Kidney (tissue), 13 donors: ENCODE results near the gene LOC101059915.
"Not testable (repeated sequence)": the region's sequence is repeated elsewhere in the genome, so short reads cannot be mapped to it uniquely, and the experiment has no call there.

ENCODE experiments used
- DNase-seq, 5 donors: peaks; one replicate each; pipeline ENCODE4 v3.0.0-alpha.2; 2013 to 2020
- FAIRE-seq: peaks from 2 replicates; lab custom pipeline; 2012; peaks lifted over from hg19 to GRCh38; lab: Jason Lieb, UNC
- H3K27ac ChIP-seq, 2 donors: one replicate each; pipeline ENCODE4 v1.7.0; 2013; ENCODE audit warnings: low read depth in 2 of 2, low read length in 2 of 2, inconsistent platforms in 1 of 2
- H3K27me3 ChIP-seq: one replicate; pipeline ENCODE4 v1.7.1; 2013; ENCODE audit warnings: low read length, inconsistent platforms; ENCODE audit not compliant: control insufficient read depth, insufficient read depth
- H3K36me3 ChIP-seq, 3 donors: one replicate each; pipeline versions ENCODE4 v1.7.0 to v1.7.1; 2013; ENCODE audit warnings: low read length in 3 of 3, control low read depth in 1 of 3, inconsistent platforms in 1 of 3; ENCODE audit not compliant: insufficient read depth in 3 of 3, control insufficient read depth in 2 of 3
- H3K4me1 ChIP-seq, 3 donors: one replicate each; pipeline versions ENCODE4 v1.7.0 to v1.7.1; 2013; ENCODE audit warnings: low read length in 3 of 3, inconsistent platforms in 1 of 3, low read depth in 1 of 3; ENCODE audit not compliant: control insufficient read depth in 2 of 3, insufficient read depth in 2 of 3
- H3K4me3 ChIP-seq, 3 donors: one replicate each; pipeline versions ENCODE4 v1.7.0 to v1.8.1; 2013; ENCODE audit warnings: low read length in 3 of 3, control low read depth in 1 of 3, inconsistent platforms in 1 of 3
- H3K9ac ChIP-seq, 3 donors: one replicate each; pipeline versions ENCODE4 v1.7.0 to v1.7.1; 2013; ENCODE audit warnings: low read length in 3 of 3, control low read depth in 1 of 3, inconsistent platforms in 1 of 3
- H3K9me3 ChIP-seq, 3 donors: one replicate each; pipeline versions ENCODE4 v1.7.0 to v1.7.1; 2013; ENCODE audit warnings: low read length in 3 of 3, control low read depth in 1 of 3, inconsistent platforms in 1 of 3; ENCODE audit not compliant: control insufficient read depth in 2 of 3, insufficient read depth in 1 of 3
- CTCF ChIP-seq: IDR thresholded peaks from 3 replicates; pipeline ENCODE4 v1.5.1; 2012; ENCODE audit warnings: mild to moderate bottlenecking, moderate library complexity, borderline replicate concordance; ENCODE audit not compliant: insufficient read depth; ENCODE audit errors: extremely low read depth
- intact Hi-C: fragments of 100-400 bp; cut with DNase I; formaldehyde crosslinking; loops from one replicate; pipeline ENCODE4 v1.11.1; 2022
- donor health status: control.
- donor health status: control.
- donor health status: control.
- donor health status: control.
- donor health status: control.
- donor health status: DM: yes; HTN: yes; CAD: no.
- donor health status: Normal renal cell carcinoma (clear cell type).

Gene LOC101059915

DNA sequence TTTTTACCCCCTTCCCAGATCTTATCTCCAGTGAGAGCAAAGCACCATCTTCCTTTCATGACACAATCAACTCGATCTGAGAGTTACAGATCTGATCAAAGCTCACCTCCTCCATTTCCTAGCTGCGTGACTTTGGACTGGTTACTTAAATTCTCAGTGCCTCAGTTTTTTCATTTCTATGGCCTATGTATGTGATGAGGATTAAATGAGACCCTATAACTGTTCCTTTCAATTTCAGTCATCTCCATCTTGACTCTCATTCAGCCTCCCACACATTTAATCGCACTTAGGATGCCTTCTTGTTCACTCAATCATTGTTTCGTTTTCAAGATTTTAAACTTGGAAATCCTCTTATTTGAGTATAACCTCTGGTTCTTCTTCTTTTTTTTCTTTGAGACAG lies 28.9 kb upstream of the LOC101059915 start:
- no peak overlapping the region for H3K27ac ChIP-seq
- H3K27me3 ChIP-seq: no peaks in the 10 kb centered on the region
- no peak overlapping the region for H3K9ac ChIP-seq
- intact Hi-C loops: no loop called here
- no peaks in the 10 kb centered on the region for H3K36me3 ChIP-seq
- H3K4me3 ChIP-seq: no peak overlapping the region
- DNase-seq (no peak), FAIRE-seq (no peak)
- H3K9me3 ChIP-seq: no peaks in the 10 kb centered on the region
- TF ChIP-seq CTCF: no peak
- no peaks in the 10 kb centered on the region for H3K4me1 ChIP-seq

DNA sequence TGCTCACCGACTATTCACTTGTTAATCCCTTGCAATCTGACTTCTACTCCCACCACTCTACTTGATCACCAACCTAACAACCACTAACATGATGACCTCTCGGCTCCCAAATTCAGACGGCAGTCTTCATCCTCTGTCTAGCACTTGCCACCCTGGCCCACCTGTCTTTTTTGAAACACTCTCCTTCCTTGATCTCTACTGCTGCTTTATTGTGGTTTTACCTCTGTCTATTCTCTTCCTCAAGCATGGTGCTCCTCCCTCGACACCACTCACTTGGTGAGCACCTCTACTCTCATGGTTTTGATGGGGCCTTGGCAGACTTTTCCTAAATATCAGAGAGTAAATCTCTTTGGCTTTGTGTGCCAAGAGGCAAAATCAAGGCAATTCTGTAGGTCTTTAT lies 27.3 kb upstream of the LOC101059915 start:
- no peaks in the 10 kb centered on the region for H3K9me3 ChIP-seq
- H3K4me3 ChIP-seq: no peak overlapping the region
- TF ChIP-seq CTCF: no peak
- no peaks in the 10 kb centered on the region for H3K4me1 ChIP-seq
- H3K27me3 ChIP-seq: no peaks in the 10 kb centered on the region
- no peaks in the 10 kb centered on the region for H3K36me3 ChIP-seq
- intact Hi-C loops: no loop called here
- H3K27ac ChIP-seq: no peak overlapping the region
- no peak overlapping the region for H3K9ac ChIP-seq
- DNase-seq (no peak), FAIRE-seq (no peak)

GRCh38 chrX:71644406-71644805 lies 22.9 kb upstream of the LOC101059915 start:
- H3K9ac ChIP-seq, FAIRE-seq, H3K27me3 ChIP-seq, H3K4me3 ChIP-seq, H3K9me3 ChIP-seq, H3K27ac ChIP-seq, H3K4me1 ChIP-seq, H3K36me3 ChIP-seq, intact Hi-C loops, DNase-seq: not testable (repeated sequence)

- no peak overlapping the region for H3K27ac ChIP-seq
- no peak for DNase-seq
- no peak for FAIRE-seq
- no peaks in the 10 kb centered on the region for H3K27me3 ChIP-seq
- intact Hi-C loops: no loop called here
- no peak overlapping the region for H3K9ac ChIP-seq
- H3K36me3 ChIP-seq: no peaks in the 10 kb centered on the region
- no peaks in the 10 kb centered on the region for H3K9me3 ChIP-seq
- no peaks in the 10 kb centered on the region for H3K4me1 ChIP-seq
- TF ChIP-seq CTCF: peak; percentile 28
- H3K4me3 ChIP-seq: no peak overlapping the region
These were observed 16.9 kb upstream of the LOC101059915 start for GRCh38 chrX:71650333-71650969.
